GM21526 (cell line): ENCODE results near the gene ALPP.
"Not testable (repeated sequence)": the region's sequence is repeated elsewhere in the genome, so short reads cannot be mapped to it uniquely, and the experiment has no call there.

ENCODE experiments used
- ATAC-seq: cut with Tn5 transposase; IDR thresholded peaks from one replicate; pipeline ENCODE4 v1.9.1; 2021; ENCODE audit warnings: moderate library complexity; ENCODE audit not compliant: unreplicated experiment, low FRiP score

ALPP gene

GRCh38 chr2:232400256-232401015 is 21.9 kb downstream of the ALPP start:
- no peak for ATAC-seq

DNA sequence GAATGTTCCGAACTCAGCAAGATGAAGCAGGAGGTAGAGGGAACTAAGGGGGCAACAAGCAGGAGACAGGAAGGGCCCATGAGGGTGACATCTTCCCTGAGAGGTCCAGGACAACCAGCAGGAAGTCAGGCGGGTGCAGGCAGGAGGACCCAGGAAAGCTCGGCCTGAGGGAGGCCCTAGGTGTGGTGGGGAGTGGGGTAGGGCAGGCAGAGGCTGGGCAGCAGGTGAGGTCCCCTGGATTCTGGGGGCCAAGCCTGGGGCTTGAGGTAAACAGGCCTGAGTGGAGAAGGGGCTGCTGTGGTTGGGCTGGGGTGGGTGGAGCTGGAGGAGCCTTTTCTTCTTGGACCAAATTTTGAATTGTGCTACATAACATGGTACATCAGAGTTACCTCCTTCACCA is 24.0 kb downstream of the ALPP start:
- ATAC-seq: no peak

GRCh38 chr2:232405943-232406510 is 27.5 kb downstream of the ALPP start:
- ATAC-seq: no peak

DNA sequence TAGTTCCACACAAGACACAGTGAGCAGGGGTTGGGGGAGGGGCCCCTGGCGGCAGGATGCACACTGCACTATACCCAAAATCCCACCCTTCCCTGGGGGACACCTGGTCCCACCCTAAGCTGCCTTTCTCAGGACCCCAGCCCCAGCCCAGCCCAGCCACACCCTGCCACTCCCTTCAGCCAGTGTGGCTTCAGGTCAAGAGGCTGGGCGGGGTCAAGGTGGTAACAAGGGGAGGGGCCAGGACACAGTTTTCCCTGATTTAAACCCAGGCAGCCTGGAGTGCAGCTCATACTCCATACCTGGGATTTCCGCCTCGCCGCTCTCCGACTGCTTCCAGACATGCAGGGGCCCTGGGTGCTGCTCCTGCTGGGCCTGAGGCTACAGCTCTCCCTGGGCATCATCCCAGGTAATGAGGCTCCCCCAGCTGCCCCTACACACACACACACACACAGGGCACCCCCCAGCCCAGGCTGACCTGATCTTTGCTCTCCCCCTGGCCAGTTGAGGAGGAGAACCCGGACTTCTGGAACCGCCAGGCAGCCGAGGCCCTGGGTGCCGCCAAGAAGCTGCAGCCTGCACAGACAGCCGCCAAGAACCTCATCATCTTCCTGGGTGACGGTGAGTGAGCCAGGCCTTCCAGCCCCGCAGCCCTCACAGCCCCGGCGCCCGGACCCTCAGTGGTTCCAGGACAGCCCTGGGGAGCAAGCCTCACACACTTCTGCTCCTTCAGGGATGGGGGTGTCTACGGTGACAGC is 28.2 kb downstream of the ALPP start, which contains the start of gene ALPG:
Gene ALPG (plus strand): TSS at position 289 of the 755 bp plus-strand sequence. CDS start 51 bp downstream, at position 340.
- ATAC-seq: no peak

DNA sequence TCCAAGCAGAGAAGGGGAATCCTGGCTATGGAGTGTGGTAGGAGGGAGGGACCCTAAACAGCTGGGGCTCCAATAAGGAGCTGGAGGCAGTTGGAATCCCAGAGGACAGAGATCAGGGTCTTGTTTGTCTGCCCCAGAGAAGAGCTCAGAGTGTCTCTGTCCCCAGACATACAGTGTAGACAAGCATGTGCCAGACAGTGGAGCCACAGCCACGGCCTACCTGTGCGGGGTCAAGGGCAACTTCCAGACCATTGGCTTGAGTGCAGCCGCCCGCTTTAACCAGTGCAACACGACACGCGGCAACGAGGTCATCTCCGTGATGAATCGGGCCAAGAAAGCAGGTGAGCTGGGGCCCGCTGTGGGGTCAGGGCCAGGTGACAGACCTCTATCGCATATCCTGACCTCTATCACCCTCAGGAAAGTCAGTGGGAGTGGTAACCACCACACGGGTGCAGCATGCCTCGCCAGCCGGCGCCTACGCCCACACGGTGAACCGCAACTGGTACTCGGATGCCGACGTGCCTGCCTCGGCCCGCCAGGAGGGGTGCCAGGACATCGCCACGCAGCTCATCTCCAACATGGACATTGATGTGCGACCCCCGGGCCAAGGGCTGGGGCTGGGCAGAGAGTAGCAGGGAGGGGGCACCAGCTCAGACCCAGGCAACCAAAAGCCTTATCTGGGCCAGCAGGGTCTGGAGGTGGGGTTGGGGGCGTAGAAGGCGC is 29.0 kb downstream of the ALPP start:
- not testable (repeated sequence) for ATAC-seq

GRCh38 chr2:232408269-232408668 is 29.7 kb downstream of the ALPP start:
- not testable (repeated sequence) for ATAC-seq

DNA sequence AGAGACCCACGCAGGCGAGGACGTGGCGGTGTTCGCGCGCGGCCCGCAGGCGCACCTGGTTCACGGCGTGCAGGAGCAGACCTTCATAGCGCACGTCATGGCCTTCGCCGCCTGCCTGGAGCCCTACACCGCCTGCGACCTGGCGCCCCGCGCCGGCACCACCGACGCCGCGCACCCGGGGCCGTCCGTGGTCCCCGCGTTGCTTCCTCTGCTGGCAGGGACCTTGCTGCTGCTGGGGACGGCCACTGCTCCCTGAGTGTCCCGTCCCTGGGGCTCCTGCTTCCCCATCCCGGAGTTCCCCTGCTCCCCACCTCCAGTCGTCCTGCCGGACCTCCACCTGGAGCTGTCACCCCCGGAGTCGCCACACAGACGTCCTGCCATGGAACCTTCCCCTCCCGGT is 31.1 kb downstream of the ALPP start:
- not testable (repeated sequence) for ATAC-seq

GRCh38 chr2:232410238-232410900 is 31.8 kb downstream of the ALPP start:
- no peak for ATAC-seq

GRCh38 chr2:232411901-232412629 is 33.5 kb downstream of the ALPP start:
- no peak for ATAC-seq

GRCh38 chr2:232412986-232413385 is 34.4 kb downstream of the ALPP start:
- no peak for ATAC-seq

DNA sequence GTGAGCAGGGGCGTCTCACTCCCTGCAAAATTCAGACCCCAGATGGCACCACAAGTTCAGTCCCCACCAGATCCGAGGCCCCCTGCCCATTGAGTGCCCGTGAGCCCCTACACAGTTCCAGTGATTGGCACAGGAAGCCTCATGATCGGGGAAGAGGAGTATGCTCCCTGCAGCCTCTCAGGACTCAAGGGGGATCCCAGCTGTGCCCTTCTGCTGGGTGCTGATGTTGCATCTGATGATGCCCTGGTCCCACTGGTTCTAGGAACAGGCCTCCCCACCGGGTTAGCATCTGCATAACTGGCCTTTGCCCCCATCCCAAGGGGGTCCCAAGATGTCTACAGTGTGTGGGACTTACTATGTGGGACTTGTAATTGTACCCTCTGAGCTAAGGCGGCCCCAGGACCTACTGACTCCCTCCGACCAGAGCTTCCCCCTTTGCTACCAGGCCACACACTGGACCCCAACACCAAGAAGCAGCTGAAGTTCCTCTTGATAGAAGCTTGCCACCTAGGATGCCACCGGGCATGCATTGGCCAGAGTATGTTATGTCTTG is 36.7 kb downstream of the ALPP start:
- ATAC-seq: no peak

- ATAC-seq: no peak
Observed at GRCh38 chr2:232415736-232416520, 37.4 kb downstream of the ALPP start.

DNA sequence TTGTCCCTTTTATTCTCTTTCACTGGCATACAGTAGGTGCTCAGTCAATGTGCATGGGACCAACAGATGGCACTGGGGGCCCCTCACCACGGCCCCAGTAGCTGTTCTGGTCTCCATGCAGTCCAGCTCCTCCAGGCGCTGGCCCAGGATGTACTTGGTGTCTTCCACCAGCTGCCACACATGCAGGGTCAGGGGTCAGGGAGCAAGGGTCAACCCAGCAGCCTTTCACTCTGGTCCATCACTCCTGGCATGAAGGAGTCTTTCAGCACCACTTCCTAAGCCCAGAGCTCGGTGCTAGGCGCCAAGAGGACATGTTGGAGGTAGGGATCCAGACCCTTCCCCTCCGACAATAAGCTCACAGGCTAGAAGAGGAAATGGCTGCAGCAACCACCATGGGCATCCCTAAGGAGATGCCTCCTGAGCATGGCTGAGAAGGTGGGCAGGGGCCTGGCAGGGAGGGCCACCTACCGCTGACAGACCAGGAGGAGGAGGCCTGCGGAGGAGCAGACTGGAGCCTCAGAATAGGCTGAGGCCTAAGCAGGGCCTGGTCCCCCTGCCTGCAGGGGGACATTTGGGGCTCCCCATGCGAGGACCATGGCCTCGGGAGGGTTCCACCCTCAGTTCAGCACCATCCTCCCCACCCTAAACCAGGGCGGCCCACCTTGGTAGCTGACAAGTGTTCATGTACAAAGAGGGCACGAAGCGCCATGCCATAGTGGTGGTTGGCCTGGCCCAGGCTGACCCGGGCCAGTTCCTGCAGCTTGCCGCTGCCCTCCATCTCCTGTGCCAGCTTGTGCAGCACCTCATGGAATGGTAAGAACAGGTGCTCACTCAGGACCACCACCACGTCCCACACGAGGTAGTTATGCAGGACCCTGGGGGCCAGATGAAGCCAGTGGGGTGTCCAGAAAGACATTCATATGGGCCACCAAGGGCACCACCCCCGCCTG is 38.2 kb downstream of the ALPP start:
- ATAC-seq: no peak

DNA sequence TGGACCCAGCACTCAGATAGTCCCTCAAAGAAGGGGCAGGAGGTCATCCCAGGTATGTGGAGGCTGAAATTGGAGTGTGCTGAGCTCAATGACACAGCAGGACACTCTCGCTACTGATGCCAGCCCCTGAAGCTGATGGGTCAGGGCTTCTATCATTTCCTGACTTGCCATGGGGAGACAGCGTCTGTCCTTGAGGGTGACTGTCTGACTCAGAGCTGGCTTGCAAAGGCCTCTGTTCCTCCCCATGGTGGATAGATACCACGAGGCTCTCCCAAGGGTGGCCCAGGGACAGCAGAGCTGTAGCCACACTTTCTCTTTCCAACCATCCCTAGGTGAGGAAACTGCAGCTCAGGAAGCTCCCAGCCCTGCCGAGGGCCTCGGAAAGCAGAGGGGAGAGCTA is 38.9 kb downstream of the ALPP start:
- no peak for ATAC-seq

DNA sequence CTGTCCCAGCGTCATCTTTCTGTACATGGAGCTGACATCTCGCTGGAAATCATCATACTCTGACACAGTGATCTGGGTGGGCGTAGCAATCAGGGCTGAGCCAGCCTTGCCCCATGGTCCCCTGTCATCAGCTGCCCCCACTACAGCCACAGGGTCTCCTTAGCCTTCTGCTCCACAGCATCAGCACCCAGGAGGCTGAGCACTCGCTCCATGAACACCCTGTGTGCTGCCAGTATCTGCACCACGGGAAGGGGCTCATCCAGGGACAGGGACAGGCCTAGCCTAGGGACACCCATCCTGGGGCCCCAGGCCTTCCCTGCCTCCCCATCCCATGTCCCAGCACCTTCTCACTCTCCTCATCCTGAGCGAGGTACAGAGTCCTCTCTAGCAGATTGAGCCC is 39.5 kb downstream of the ALPP start:
- ATAC-seq: no peak

DNA sequence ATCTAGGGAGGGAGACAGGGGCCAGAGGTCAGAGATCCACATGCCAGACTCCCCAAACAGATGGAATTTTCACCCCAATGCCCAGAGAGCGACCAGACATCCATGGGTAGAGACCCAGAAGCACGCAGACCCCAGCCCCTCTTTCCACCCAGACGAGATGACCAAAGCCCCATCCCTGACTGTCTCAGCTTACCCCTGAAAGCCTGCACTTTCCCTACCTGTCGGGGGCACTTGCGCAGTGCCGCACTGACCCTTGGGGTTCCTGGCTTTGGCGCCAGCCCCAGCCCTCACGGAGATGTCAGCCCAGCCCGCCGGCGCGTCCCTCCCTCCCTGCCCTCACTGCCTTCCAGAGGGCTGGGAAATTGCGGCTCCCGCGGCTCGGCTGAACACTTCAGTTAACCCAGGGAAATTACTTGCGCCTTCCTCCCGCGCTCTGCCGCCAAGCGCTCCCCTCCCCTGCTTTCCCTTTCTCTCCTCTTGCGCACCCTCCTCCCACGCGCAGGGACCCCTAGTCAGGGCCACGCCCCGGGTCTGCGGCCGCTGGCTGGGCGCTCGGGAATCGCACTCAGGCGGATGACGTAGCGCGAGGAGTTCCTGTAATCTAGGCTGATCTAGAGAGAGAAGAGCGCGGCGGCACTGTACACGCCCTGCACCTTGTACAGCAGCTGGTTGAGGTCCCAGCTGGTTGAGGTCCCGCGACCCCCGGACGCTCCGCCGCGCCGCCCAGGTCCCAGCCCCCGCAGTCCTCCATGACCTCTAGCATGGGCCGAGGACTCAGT is 40.1 kb downstream of the ALPP start:
- ATAC-seq: no peak
